Gastrocnemius medialis (tissue), 4 donors: ENCODE measurements around the gene SMARCE1. TPM values are rescaled to one million over a fixed set of nuclear protein-coding genes. Genes with fewer than 3 reads are reported as not detected.

Experiments used
- ATAC-seq, 2 donors: fragments of 150-250 bp; one replicate each; pipeline ENCODE4 v1.9.1; 2016
- DNase-seq, 2 donors: peaks; one replicate each; pipeline ENCODE4 v3.0.0-alpha.2; 2019
- H3K27ac ChIP-seq, 4 donors: fragments of 200-600 bp; sonication (generic); 1 replicate in 1 of 4; 2 replicates in 3 of 4; pipeline ENCODE4 v1.5.1; 2016 to 2018; ENCODE audit warnings: mild to moderate bottlenecking in 2 of 4, moderate library complexity in 1 of 4
- H3K27me3 ChIP-seq, 3 donors: fragments of 200-600 bp; sonication (generic) in 2 of 3; 1 replicate in 1 of 3; 2 replicates in 2 of 3; pipeline versions ENCODE4 v1.5.1 to v1.6.0; 2016 to 2019; ENCODE audit warnings: mild to moderate bottlenecking in 1 of 3, moderate library complexity in 1 of 3
- H3K36me3 ChIP-seq, 2 donors: fragments of 200-600 bp; sonication (generic) in 1 of 2; one replicate each; pipeline ENCODE4 v1.5.1; 2017 to 2018
- H3K4me1 ChIP-seq, 2 donors: fragments of 200-600 bp; sonication (generic) in 1 of 2; one replicate each; pipeline ENCODE4 v1.5.1; 2016 to 2017; ENCODE audit warnings: mild to moderate bottlenecking in 2 of 2
- H3K4me3 ChIP-seq, 4 donors: fragments of 200-600 bp; sonication (generic) in 3 of 4; 1 replicate in 1 of 4; 2 replicates in 3 of 4; pipeline ENCODE4 v1.5.1; 2016 to 2019; ENCODE audit warnings: mild to moderate bottlenecking in 2 of 4
- H3K9me3 ChIP-seq, 3 donors: fragments of 200-600 bp; sonication (generic) in 2 of 3; 1 replicate in 1 of 3; 2 replicates in 2 of 3; pipeline ENCODE4 v1.5.1; 2016 to 2019
- POLR2A ChIP-seq, 2 donors: fragments of 450-650 bp; IDR thresholded peaks; one replicate each; pipeline ENCODE4 v1.6.1; 2017; ENCODE audit warnings: antibody characterized with exemption in 2 of 2, mild to moderate bottlenecking in 2 of 2, moderate library complexity in 2 of 2
- in situ Hi-C, 4 donors: fragments of 200-750 bp; cut with MboI; loops; one replicate each; pipeline versions ENCODE4 v1.15.0 to v1.8.0; 2017; ENCODE audit warnings: low sequenced_read_pairs in 4 of 4
- intact Hi-C: fragments of 100-400 bp; cut with DNase I; formaldehyde crosslinking; loops from one replicate; pipeline ENCODE4 v1.15.1; 2023; ENCODE audit warnings: low total_unique reads
- total RNA-seq, 4 donors: library from RNA; depleted of rRNA; stranded (reverse); fragments of >200 nt; gene quantifications; one replicate each; pipeline versions ENCODE4 v1.1.0 to v1.2.3, GENCODE V29; 2016
- TF ChIP-seq, protein P1 (sequence below), 5 experiments: fragments of 450-650 bp in 3 of 5; fragments of 200-600 bp in 2 of 5; sonication (generic) in 2 of 5; IDR thresholded peaks in 4 of 5; conservative IDR thresholded peaks in 1 of 5; 1 replicate in 4 of 5; 2 replicates in 1 of 5; pipeline ENCODE4 v1.5.1; 2016 to 2019; ENCODE audit warnings: antibody characterized with exemption in 5 of 5, mild to moderate bottlenecking in 3 of 5, moderate library complexity in 3 of 5

The SMARCE1 gene
- total RNA-seq, 4 donors from 2014 or later, result 48.0 to 74.7 (median 64.5) TPM

DNA sequence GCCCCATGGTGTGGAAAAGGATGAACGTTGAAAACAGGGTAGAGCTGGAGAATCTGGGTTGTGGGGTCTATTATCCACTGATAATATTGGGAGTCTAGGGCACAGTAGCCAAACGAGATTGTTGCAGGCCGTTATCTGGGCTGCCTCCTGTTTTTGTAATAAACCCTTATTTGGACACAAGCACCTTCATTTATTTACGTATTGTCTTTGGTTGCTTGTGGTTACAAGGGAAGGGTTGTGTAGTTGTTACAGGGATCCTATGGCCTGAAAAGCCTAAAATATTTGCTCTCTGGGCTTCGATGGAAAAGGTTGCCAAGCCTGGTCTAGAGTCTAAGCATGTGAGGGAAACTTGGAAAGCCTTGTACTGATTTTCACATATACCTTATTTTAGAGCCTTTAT, 4.3 kb upstream of the SMARCE1 start:
- intact Hi-C loops, result no loop called here

DNA sequence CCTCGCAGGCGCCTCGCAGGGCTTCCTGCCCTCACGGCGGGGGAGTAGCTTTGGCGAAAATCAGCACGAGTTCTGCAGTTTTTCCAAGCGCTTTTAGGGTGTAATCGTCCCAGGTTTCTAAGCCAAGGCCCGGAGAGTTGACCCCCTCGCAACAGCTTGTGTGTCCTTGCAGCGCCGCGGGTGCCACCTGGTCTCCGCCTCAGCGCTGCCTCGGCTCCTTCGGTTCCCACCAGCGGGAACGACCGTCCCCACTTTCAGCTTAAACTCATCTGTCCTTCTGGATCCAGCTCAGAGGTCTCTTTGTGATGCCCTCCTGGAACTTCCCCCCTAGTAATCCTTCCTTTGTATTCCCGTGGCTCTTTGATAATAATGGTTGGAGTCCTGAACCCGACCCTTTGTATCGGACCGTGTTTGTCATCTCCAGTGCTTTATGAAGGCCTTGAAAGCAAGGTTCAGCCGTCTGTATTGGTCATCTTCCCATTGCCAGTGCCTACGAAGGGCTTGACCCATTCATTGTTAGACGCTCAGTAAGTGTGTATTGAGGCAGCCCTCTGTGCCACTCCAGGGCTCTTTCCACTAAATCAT, 858 bp upstream of the SMARCE1 start:
- DNase-seq (peak in 1 of 2 donors; percentile 13), ATAC-seq (peak; percentile 51 to 53)
- H3K4me1 ChIP-seq, result peaks cover 28 to 35% of the 10 kb centered on the region in 2 donors
- no peak for TF ChIP-seq POLR2A (IDR thresholded peaks at IDR 0.05)
- TF ChIP-seq, protein P1, sequence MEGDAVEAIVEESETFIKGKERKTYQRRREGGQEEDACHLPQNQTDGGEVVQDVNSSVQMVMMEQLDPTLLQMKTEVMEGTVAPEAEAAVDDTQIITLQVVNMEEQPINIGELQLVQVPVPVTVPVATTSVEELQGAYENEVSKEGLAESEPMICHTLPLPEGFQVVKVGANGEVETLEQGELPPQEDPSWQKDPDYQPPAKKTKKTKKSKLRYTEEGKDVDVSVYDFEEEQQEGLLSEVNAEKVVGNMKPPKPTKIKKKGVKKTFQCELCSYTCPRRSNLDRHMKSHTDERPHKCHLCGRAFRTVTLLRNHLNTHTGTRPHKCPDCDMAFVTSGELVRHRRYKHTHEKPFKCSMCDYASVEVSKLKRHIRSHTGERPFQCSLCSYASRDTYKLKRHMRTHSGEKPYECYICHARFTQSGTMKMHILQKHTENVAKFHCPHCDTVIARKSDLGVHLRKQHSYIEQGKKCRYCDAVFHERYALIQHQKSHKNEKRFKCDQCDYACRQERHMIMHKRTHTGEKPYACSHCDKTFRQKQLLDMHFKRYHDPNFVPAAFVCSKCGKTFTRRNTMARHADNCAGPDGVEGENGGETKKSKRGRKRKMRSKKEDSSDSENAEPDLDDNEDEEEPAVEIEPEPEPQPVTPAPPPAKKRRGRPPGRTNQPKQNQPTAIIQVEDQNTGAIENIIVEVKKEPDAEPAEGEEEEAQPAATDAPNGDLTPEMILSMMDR (IDR thresholded peaks at IDR 0.05 in 4 of 5, conservative IDR thresholded peaks at IDR 0.05 in 1 of 5), result no peak
- peak overlapping the region; percentile 95 to 99 (median 97) for H3K27ac ChIP-seq
- H3K27me3 ChIP-seq, result no peaks in the 10 kb centered on the region
- H3K36me3 ChIP-seq, result peaks cover 0 to 21% of the 10 kb centered on the region in 2 donors
- intact Hi-C loops (loop anchor here (10.0 kb wide), 2 partner anchors 166 to 364 kb away; partner anchors contain the start of gene CDC6), in situ Hi-C loops (no loop called here)
- H3K9me3 ChIP-seq, result no peaks in the 10 kb centered on the region
- H3K4me3 ChIP-seq, result peak overlapping the region; percentile 75 to 98 (median 82)

More for the DNA sequence above, 4.3 kb upstream of the SMARCE1 start:
- Histone ChIP-seq H3K4me1 (peaks cover 9 to 12% of the 10 kb centered on the region in 2 donors), H3K27ac (no peak overlapping the region), H3K27me3 (no peaks in the 10 kb centered on the region), H3K4me3 (no peak overlapping the region), H3K9me3 (no peaks in the 10 kb centered on the region), H3K36me3 (no peaks in the 10 kb centered on the region)
- in situ Hi-C loops, result no loop called here
- DNase-seq (no peak), ATAC-seq (no peak)
- TF ChIP-seq, protein P1 (IDR thresholded peaks at IDR 0.05 in 4 of 5, conservative IDR thresholded peaks at IDR 0.05 in 1 of 5), result no peak
- TF ChIP-seq POLR2A (IDR thresholded peaks at IDR 0.05), result no peak

DNA sequence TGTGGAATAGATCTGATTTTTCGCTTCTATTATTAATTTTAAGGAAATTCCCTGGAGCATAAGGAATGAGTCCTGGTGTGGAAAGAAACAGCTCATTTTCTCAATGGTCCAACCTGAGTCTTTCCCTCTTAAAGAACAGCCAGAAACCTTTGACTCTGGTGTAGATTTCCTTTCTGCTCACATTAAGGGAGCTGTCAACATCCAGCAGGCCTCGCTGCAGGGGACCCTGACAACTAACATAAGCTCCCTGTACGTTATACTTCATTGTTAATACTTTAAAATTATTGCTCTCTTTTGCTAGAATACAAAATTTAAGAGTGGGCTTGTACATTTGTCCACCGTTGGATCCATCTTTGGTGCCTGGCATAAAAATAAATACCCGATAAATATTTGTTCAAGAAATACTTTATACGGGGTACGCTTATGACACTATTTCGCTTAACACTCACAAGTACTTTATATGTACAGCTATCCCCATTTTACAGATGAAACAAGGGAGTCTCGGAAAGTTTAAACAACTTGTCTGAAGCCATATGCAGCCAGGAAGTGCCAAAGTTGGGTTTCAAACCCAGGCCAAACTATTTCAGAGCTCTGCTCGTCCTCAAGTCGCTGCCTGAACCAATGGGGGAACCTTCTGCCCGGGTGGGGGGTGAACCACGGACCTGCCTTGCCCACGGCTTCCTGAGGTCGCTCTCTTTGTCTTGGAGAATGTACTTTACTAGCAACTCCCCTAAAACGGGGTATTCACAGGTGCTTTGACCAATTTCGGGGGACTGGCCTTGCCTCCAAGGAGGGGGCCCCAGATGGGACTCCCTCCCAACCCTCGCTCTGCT, 611 bp downstream of the SMARCE1 start:
- peak; percentile 66 to 71 for ATAC-seq
- TF ChIP-seq, protein P1 (IDR thresholded peaks at IDR 0.05 in 4 of 5, conservative IDR thresholded peaks at IDR 0.05 in 1 of 5), result no peak
- no peak for TF ChIP-seq POLR2A (IDR thresholded peaks at IDR 0.05)
- H3K27me3 ChIP-seq, result no peaks in the 10 kb centered on the region
- peak in 1 of 2 donors; percentile 16 for DNase-seq
- in situ Hi-C loops, result no loop called here
- peak overlapping the region; percentile 75 to 98 (median 82) for H3K4me3 ChIP-seq
- no peaks in the 10 kb centered on the region for H3K9me3 ChIP-seq
- H3K36me3 ChIP-seq, result peaks cover 0 to 36% of the 10 kb centered on the region in 2 donors
- peaks cover 28 to 35% of the 10 kb centered on the region in 2 donors for H3K4me1 ChIP-seq
- peak overlapping the region; percentile 95 to 99 (median 97) for H3K27ac ChIP-seq
- intact Hi-C loops, result loop anchor here (10.0 kb wide), 2 partner anchors 168 to 362 kb away; partner anchors contain the start of gene CDC6

DNA sequence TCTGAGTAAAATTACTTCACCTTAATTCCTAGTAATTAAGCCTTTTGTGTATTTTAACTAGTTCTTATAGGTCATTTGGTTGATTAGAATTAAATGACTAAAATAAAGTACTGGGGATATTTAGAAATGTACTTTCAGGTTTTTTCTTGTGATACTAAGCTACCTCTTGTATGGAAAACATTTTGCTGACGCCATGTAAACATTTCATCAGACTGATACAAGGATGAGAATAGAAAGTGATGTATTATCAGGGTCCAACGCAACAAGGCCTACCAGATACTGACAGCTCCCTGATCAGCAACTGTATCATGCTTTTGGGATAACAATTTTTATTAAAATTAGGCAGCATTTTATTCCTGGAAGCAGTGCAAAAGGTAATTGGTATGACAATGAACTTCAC, 1.7 kb downstream of the SMARCE1 start:
- TF ChIP-seq POLR2A (IDR thresholded peaks at IDR 0.05), result no peak
- TF ChIP-seq, protein P1 (IDR thresholded peaks at IDR 0.05 in 4 of 5, conservative IDR thresholded peaks at IDR 0.05 in 1 of 5), result no peak
- intact Hi-C loops (loop anchor here (10.0 kb wide), 2 partner anchors 169 to 361 kb away; partner anchors contain the start of gene CDC6), in situ Hi-C loops (no loop called here)
- peaks cover 3 to 47% of the 10 kb centered on the region in 2 donors for H3K36me3 ChIP-seq
- H3K9me3 ChIP-seq, result no peaks in the 10 kb centered on the region
- no peaks in the 10 kb centered on the region for H3K27me3 ChIP-seq
- peak overlapping the region in 2 of 4 donors; percentile 75 to 98 for H3K4me3 ChIP-seq
- peaks cover 28 to 35% of the 10 kb centered on the region in 2 donors for H3K4me1 ChIP-seq
- no peak for DNase-seq
- ATAC-seq, result no peak
- H3K27ac ChIP-seq, result peak overlapping the region in 2 of 4 donors; percentile 98 to 99
